GM12892 (cell line): ENCODE data around the gene HMX3.

Source experiments
- POLR2A ChIP-seq: IDR thresholded peaks from 2 replicates; pipeline ENCODE4 v1.6.1; 2011; ENCODE audit warnings: low read depth, low read length, control low read depth
- POLR2AphosphoS5 ChIP-seq: IDR thresholded peaks from 2 replicates; pipeline ENCODE4 v1.6.1; 2011; ENCODE audit warnings: low read depth, low read length, control low read depth
- TAF1 ChIP-seq: IDR thresholded peaks from 2 replicates; pipeline ENCODE4 v1.6.1; 2011; ENCODE audit warnings: low read depth, mild to moderate bottlenecking, control low read depth, low read length, borderline replicate concordance

DNA sequence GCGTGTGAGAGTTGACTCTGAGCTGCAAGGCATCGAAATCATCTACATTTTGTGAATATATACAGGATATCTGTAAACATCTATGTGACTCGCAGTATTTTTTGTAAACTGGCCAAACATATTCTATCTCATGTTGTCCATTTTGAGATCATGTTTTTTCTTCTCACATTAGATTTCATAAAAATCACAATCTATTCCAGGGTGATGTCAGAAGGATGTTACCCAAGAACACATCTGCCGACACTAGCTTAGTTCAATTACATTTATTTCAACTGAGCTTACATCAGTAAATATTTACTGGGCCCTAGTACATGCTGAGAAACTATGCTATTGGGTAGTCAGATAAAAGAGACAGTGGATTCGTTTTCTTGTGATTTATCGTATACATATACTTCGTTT, 16.0 kb downstream of the HMX3 start:
- no peak for TF ChIP-seq POLR2A
- TF ChIP-seq POLR2AphosphoS5: no peak
- TF ChIP-seq TAF1: no peak
